Colon (tissue), 2 donors: Measurements from ENCODE around the gene SPRYD3.

Experiments
- FAIRE-seq: peaks from 2 replicates; lab custom pipeline; 2012; peaks lifted over from hg19 to GRCh38; lab: Jason Lieb, UNC
- donor health status: control.
- donor health status: control.

Gene SPRYD3

GRCh38 chr12:53077030-53077429 is 2.2 kb downstream of the SPRYD3 start:
- no peak for FAIRE-seq

- no peak for FAIRE-seq
Measured at GRCh38 chr12:53076461-53076860, 2.7 kb downstream of the SPRYD3 start.

GRCh38 chr12:53074999-53075370 is 4.2 kb downstream of the SPRYD3 start:
- FAIRE-seq = no peak

GRCh38 chr12:53074283-53074998 is 4.7 kb downstream of the SPRYD3 start:
- FAIRE-seq = no peak

- no peak for FAIRE-seq
Measured at GRCh38 chr12:53073881-53074280, 5.3 kb downstream of the SPRYD3 start.

GRCh38 chr12:53071591-53072551 is 7.3 kb downstream of the SPRYD3 start:
- FAIRE-seq = no peak

GRCh38 chr12:53070877-53071492 is 8.2 kb downstream of the SPRYD3 start:
- FAIRE-seq = no peak

- FAIRE-seq = no peak
Measured at GRCh38 chr12:53069621-53070410, 9.4 kb downstream of the SPRYD3 start.

GRCh38 chr12:53068811-53069585 is 10.2 kb downstream of the SPRYD3 start:
- FAIRE-seq = no peak

- no peak for FAIRE-seq
Measured at GRCh38 chr12:53067993-53068770, 11.0 kb downstream of the SPRYD3 start.

- FAIRE-seq = no peak
Measured at GRCh38 chr12:53067074-53067992, 11.9 kb downstream of the SPRYD3 start.

GRCh38 chr12:53065975-53066931 is 12.9 kb downstream of the SPRYD3 start:
- no peak for FAIRE-seq

- no peak for FAIRE-seq
Measured at GRCh38 chr12:53065470-53065869, 13.7 kb downstream of the SPRYD3 start.

GRCh38 chr12:53064613-53065436 is 14.4 kb downstream of the SPRYD3 start:
- FAIRE-seq = no peak

GRCh38 chr12:53063708-53064612 is 15.2 kb downstream of the SPRYD3 start:
- FAIRE-seq = no peak
